Esophagus muscularis mucosa (tissue), 4 donors: ENCODE measurements around the gene RASAL1.

Experiments used
- CTCF ChIP-seq, 3 experiments: fragments of 200-600 bp in 2 of 3; fragments of 450-650 bp in 1 of 3; sonication (generic) in 2 of 3; IDR thresholded peaks; one replicate each; pipeline ENCODE4 v1.5.1; 2017 to 2019; ENCODE audit warnings: antibody characterized with exemption in 3 of 3, mild to moderate bottlenecking in 2 of 3, moderate library complexity in 1 of 3
- EP300 ChIP-seq: sonication (generic); formaldehyde crosslinking; IDR thresholded peaks from one replicate; pipeline ENCODE4 v1.6.1; 2017; ENCODE audit warnings: antibody characterized with exemption
- POLR2A ChIP-seq: fragments of 450-650 bp; IDR thresholded peaks from one replicate; pipeline ENCODE4 v1.6.1; 2017; ENCODE audit warnings: antibody characterized with exemption, moderate library complexity, mild to moderate bottlenecking, low read depth
- POLR2AphosphoS5 ChIP-seq, 2 donors: sonication (generic); formaldehyde crosslinking; IDR thresholded peaks; one replicate each; pipeline ENCODE4 v1.6.1; 2017; ENCODE audit warnings: antibody characterized with exemption in 2 of 2

- TF ChIP-seq CTCF (IDR thresholded peaks at IDR 0.05) (no peak), EP300 (no peak), POLR2A (no peak), POLR2AphosphoS5 (IDR thresholded peaks at IDR 0.05) (no peak)
Measured at GRCh38 chr12:113181975-113182374, 46.4 kb upstream of the RASAL1 start.
